ENCODE measurements around the gene CX3CL1.
"Not testable (repeated sequence)": the region's sequence is repeated elsewhere in the genome, so short reads cannot be mapped to it uniquely, and the experiment has no call there.

The CX3CL1 gene

GRCh38 chr16:57383276-57384247, 11.3 kb downstream of the CX3CL1 start:
- DNase-seq, result no peak

GRCh38 chr16:57384248-57385070, 12.2 kb downstream of the CX3CL1 start:
- no peak for DNase-seq

- no peak for DNase-seq
These were observed 12.8 kb downstream of the CX3CL1 start for GRCh38 chr16:57385083-57385482.

- DNase-seq, result no peak
These were observed 14.2 kb downstream of the CX3CL1 start for GRCh38 chr16:57386381-57386951.

- no peak for DNase-seq
These were observed 15.5 kb downstream of the CX3CL1 start for GRCh38 chr16:57387598-57388354.

- DNase-seq, result no peak
These were observed 16.2 kb downstream of the CX3CL1 start for GRCh38 chr16:57388359-57389086.

- no peak for DNase-seq
These were observed 16.8 kb downstream of the CX3CL1 start for GRCh38 chr16:57389087-57389468.

- no peak for DNase-seq
These were observed 18.5 kb downstream of the CX3CL1 start for GRCh38 chr16:57390636-57391295.

- DNase-seq, result no peak
These were observed 19.0 kb downstream of the CX3CL1 start for GRCh38 chr16:57391300-57391699.

GRCh38 chr16:57391708-57392107, 19.4 kb downstream of the CX3CL1 start:
- no peak for DNase-seq

GRCh38 chr16:57392694-57393093, 20.4 kb downstream of the CX3CL1 start:
- DNase-seq, result no peak

- DNase-seq, result no peak
These were observed 22.2 kb downstream of the CX3CL1 start for GRCh38 chr16:57394444-57394843.

GRCh38 chr16:57395026-57395425, 22.7 kb downstream of the CX3CL1 start:
- DNase-seq, result no peak

- no peak for DNase-seq
These were observed 24.5 kb downstream of the CX3CL1 start for GRCh38 chr16:57396786-57397185.

GRCh38 chr16:57397493-57397892, 25.2 kb downstream of the CX3CL1 start:
- not testable (repeated sequence) for DNase-seq

GRCh38 chr16:57401943-57402640, 29.8 kb downstream of the CX3CL1 start:
- DNase-seq, result no peak

GRCh38 chr16:57403965-57404817, 31.9 kb downstream of the CX3CL1 start, which contains the start of gene CCL17:
Gene CCL17, plus strand, starts transcription at chr16:57404767. Its CDS starts 9,166 bp downstream, at chr16:57413933.
- no peak for DNase-seq

- DNase-seq, result no peak
These were observed 32.8 kb downstream of the CX3CL1 start for GRCh38 chr16:57405097-57405496.

GRCh38 chr16:57406881-57407280, 34.6 kb downstream of the CX3CL1 start:
- DNase-seq, result no peak

Measured in NCI-H1092 (cell line).